Activated naive CD4-positive, alpha-beta T cell treated with anti-CD3 and anti-CD28 coated beads for 36 hours (primary cell): ENCODE measurements around the gene CIAO2A. TPM values are rescaled to one million over a fixed set of nuclear protein-coding genes. Genes with fewer than 3 reads are reported as not detected.
A peak's percentile ranks its signal among the peaks of the same experiment; 100 is the strongest.
"Not testable (repeated sequence)": the region's sequence is repeated elsewhere in the genome, so short reads cannot be mapped to it uniquely, and the experiment has no call there.

ENCODE experiments used
- CTCF ChIA-PET: fragments of 350-600 bp; sonication (Branson Sonifier 250); formaldehyde crosslinking; loops from one replicate; lab custom pipeline; 2021; ENCODE audit warnings: antibody characterized with exemption; lab: Charles Lee
- DNase-seq: peaks from one replicate; pipeline ENCODE4 v3.0.0-alpha.2; 2020
- H3K27ac Mint-ChIP-seq: one replicate; pipeline ENCODE4 v1.8.0; 2021; ENCODE audit warnings: mild to moderate bottlenecking, mixed read lengths
- H3K27me3 Mint-ChIP-seq: one replicate; pipeline ENCODE4 v1.8.0; 2021; ENCODE audit warnings: low read depth, mixed read lengths
- H3K36me3 Mint-ChIP-seq: one replicate; pipeline ENCODE4 v1.8.0; 2021; ENCODE audit warnings: low read depth, mixed read lengths
- H3K4me1 Mint-ChIP-seq: one replicate; pipeline ENCODE4 v1.8.0; 2021; ENCODE audit warnings: low read depth, mixed read lengths
- H3K4me3 Mint-ChIP-seq: one replicate; pipeline ENCODE4 v1.8.0; 2021; ENCODE audit warnings: mild to moderate bottlenecking, moderate library complexity, mixed read lengths
- H3K9me3 Mint-ChIP-seq: one replicate; pipeline ENCODE4 v1.8.0; 2021; ENCODE audit warnings: mixed read lengths
- intact Hi-C: fragments of 100-400 bp; cut with micrococcal nuclease; formaldehyde crosslinking; loops from one replicate; pipeline ENCODE4 v1.15.1; 2023
- total RNA-seq, 2 experiments: library from RNA; stranded (reverse); gene quantifications; one replicate each; pipeline ENCODE4 v1.2.3, GENCODE V29; 2021

Gene CIAO2A
- total RNA-seq, 2 experiments from 2014 or later, result 105 TPM

DNA sequence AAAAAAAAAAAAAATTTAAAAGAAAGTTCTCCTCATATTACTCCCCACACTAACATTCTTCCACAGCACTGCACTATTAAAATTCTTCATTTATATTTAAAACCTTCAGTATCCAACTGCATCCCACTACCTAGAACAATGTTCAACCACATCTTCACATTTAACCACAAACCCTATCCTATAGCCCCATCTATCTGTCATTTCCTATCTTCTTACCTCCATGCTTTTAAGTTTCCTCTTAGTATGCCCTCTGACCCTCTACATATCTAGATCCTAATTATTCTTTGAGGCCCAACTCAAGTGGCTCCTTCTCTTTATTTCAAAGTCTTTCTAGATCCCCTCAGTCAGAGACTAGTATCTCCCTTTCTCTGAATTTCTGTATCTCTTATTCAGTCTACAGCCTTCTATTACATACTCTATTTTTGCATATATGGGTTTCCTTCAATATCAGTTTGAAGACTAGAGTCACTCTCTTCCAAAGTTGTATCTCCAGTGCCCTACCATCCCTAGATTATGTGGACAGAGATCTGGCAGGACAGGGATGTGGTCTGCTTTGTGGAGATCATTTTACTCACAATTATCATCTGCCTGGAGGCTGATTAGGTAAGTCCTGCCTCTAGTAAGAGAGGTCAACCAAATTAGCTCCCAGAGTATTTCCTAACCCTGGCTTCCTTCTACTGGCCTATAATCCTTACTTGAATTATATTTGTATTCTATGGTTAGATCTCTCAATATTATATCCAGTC, 1.4 kb downstream of the CIAO2A start:
- peaks cover 50% of the 10 kb centered on the region for H3K4me1 Mint-ChIP-seq
- H3K4me3 Mint-ChIP-seq, result peak overlapping the region; percentile 98
- H3K36me3 Mint-ChIP-seq, result peaks cover 24% of the 10 kb centered on the region
- peak overlapping the region; percentile 97 for H3K27ac Mint-ChIP-seq
- CTCF ChIA-PET, result interaction anchor here (0.9 to 2.5 kb wide), 3 partner anchors 20 to 492 kb away, joined by 3 to 10 read pairs (median 3); no protein-coding TSS in a partner anchor
- intact Hi-C loops, result loop anchor here (5.0 to 10.0 kb wide), 2 partner anchors 263 to 800 kb away; partner anchors contain the start of gene CSNK1G1
- H3K27me3 Mint-ChIP-seq, result no peaks in the 10 kb centered on the region
- DNase-seq, result no peak
- H3K9me3 Mint-ChIP-seq, result no peaks in the 10 kb centered on the region

DNA sequence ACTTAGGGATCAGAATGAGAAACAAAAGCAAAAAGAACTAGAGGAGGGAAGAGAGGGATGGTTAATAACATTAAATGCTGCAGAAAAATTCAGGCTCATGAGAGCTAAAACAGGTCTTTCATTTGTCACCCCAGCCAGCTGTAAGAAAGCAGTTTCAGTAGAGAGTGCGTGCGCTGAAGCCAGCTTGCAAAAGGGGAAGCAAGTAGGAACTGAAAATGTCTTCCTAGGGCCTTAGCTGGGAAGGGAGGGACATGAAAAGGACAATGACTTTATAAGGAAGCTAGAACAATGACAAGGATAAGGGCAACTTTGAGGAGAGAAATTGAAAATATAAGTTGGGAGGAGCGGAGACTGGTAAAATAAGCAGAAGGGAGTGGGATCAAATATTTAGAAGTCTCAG, 3.1 kb downstream of the CIAO2A start:
- DNase-seq, result no peak
- Mint-ChIP-seq H3K4me1 (peaks cover 40% of the 10 kb centered on the region), H3K36me3 (peaks cover 27% of the 10 kb centered on the region), H3K27me3 (no peaks in the 10 kb centered on the region), H3K9me3 (no peaks in the 10 kb centered on the region), H3K4me3 (no peak overlapping the region), H3K27ac (no peak overlapping the region)
- CTCF ChIA-PET, result interaction anchor here (1.4 kb wide), 1 partner anchor 23 kb away, joined by 3 read pairs; no protein-coding TSS in a partner anchor
- intact Hi-C loops, result loop anchor here (5.0 to 10.0 kb wide), 2 partner anchors 264 to 802 kb away; partner anchors contain the start of gene CSNK1G1

DNA sequence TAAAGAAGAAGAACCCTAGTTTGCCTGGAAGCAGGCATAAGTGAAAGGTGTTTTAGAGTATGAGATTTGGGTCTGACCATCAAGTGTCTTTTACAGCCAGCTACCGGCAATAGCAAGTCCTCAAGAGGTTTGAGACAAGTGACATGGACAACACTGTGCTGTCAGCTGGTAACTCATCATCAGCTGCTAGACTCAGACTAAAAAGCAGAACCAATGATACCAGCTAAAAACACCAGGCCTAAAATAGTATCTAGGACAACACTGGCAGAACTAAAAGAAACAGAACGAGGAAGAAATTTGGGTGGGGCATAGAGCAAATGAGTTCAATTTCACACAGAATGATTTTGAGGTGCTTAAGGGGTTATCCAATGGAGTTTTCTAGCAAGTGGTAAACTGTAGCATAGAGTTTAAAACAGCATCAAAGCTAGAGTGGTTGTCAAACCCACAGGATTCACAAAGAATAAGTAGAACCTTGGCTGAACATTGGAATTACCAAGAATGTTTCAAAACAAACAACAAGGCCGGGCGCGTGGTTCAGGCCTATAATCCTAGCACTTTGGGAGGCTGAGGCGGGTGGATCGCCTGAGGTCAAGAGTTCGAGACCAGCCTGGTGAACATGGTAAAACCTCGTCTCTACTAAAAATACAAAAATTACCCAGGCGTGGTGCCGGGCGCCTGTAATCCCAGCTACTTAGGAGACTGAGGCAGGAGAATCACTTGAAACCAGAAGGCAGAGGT, 3.9 kb downstream of the CIAO2A start:
- no peaks in the 10 kb centered on the region for H3K27me3 Mint-ChIP-seq
- H3K36me3 Mint-ChIP-seq, result peaks cover 28% of the 10 kb centered on the region
- intact Hi-C loops, result loop anchor here (5.0 to 10.0 kb wide), 2 partner anchors 265 to 803 kb away; partner anchors contain the start of gene CSNK1G1
- DNase-seq, result no peak
- CTCF ChIA-PET, result interaction anchor here (0.6 kb wide), 1 partner anchor 480 kb away, joined by 3 read pairs; no protein-coding TSS in a partner anchor
- peaks cover 32% of the 10 kb centered on the region for H3K4me1 Mint-ChIP-seq
- H3K9me3 Mint-ChIP-seq, result no peaks in the 10 kb centered on the region
- H3K4me3 Mint-ChIP-seq, result no peak overlapping the region
- no peak overlapping the region for H3K27ac Mint-ChIP-seq

DNA sequence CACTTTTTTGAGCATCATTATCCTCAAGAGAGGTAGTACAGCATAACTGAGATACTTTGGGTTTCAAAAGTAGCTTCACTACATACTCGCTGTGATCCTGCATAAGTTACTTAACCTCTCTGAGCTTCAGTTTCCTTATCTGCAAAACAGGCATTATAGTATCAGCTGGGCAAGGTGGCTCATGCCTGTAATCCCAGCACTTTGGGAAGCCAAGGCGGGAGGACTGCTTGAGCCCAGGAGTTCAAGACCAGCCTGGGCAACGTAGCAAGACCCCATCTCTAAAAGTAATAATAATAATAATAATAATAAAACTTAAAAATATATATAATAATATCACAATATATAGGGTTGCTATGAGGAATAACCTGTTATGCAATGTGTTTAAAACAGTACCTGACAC, 10.9 kb downstream of the CIAO2A start:
- H3K4me3 Mint-ChIP-seq, result no peak overlapping the region
- H3K9me3 Mint-ChIP-seq, result no peaks in the 10 kb centered on the region
- no peaks in the 10 kb centered on the region for H3K27me3 Mint-ChIP-seq
- CTCF ChIA-PET, result no interaction called here
- no peak for DNase-seq
- peaks cover 16% of the 10 kb centered on the region for H3K36me3 Mint-ChIP-seq
- no peak overlapping the region for H3K27ac Mint-ChIP-seq
- H3K4me1 Mint-ChIP-seq, result no peaks in the 10 kb centered on the region
- intact Hi-C loops, result no loop called here

DNA sequence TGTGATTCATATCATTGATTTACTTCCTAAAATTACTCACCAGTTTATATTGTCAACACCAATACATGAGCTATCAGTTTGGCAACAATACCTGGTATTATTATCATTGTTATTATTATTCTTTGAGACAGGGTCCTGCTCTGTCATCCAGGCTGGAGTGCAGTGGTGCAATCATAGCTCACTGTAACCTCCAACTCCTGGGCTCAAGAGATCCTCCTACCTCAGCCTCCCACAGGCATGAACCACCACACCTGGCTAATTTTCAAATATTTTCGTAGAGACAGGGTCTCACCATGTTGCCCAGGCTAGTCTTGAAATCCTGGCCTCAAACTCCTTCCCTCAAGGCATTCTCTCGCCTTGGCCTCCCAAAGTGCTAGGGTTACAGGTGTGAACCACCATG, 20.1 kb downstream of the CIAO2A start:
- H3K27ac Mint-ChIP-seq, H3K9me3 Mint-ChIP-seq, intact Hi-C loops, CTCF ChIA-PET, H3K27me3 Mint-ChIP-seq, H3K4me1 Mint-ChIP-seq, H3K4me3 Mint-ChIP-seq, DNase-seq: not testable (repeated sequence)
- H3K36me3 Mint-ChIP-seq, result peaks cover 12% of the 10 kb centered on the region

DNA sequence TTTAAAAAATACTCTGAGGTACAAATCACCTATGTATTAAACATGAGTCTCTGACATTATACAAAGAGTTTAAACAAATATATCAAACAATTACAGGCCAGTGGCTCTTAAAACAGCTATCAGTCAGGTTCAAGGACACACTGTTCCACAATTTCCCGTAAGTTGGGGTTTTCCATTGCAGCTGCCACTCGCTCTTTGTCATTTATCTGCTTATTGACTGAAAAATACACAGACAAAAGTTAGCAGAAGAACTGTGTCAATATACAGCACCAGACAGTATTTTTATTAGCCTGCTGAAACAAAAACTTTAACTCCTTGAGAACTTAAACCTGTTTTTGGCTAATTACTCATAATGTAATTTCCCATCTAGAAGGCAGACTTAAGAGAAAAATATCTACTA, 20.8 kb downstream of the CIAO2A start:
- intact Hi-C loops, result no loop called here
- H3K9me3 Mint-ChIP-seq, result no peaks in the 10 kb centered on the region

DNA sequence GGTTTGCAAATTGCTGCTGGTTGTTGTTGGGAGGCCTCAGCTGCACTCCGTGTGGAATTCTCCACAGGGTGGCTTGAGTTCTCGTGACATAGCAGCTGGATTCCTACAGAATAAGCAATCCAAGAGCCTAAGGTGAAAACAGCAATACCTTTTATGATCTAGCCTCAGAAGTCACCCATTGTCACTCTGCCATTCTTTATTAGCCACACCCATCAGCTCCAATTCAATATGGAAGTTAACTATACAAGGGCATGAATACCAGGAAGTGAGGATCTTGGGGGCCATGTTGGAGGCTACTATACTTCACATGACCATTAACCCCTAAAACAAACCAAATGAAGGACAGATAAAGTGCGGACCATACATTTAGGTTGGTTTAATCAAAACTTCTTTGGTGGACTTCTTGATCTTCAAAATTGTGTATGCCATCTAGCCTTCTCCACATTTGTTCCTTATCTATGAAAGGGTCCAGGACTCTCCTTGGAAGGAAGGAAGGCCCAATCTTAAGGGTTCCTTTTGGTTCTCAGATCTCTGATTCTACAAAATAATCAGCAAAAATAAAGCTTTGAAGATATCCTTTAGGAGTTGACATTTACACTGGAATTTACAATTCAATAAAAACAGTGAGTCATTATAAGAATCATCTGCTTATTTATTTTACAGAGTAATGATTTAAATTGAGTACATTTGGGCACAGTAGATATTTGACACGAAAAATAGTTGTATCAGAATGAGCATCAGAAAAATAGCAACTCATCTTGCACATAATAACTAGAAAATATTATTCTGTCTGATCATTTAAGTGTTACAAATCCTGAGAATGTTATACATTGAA, 21.5 kb downstream of the CIAO2A start:
- Mint-ChIP-seq H3K36me3 (peaks cover 9% of the 10 kb centered on the region), H3K9me3 (no peaks in the 10 kb centered on the region), H3K27ac (no peak overlapping the region), H3K4me1 (peaks cover 5% of the 10 kb centered on the region), H3K4me3 (no peak overlapping the region), H3K27me3 (no peaks in the 10 kb centered on the region)
- intact Hi-C loops, result no loop called here
- CTCF ChIA-PET, result interaction anchor here (0.7 to 2.3 kb wide), 7 partner anchors 16 to 127 kb away, joined by 3 to 5 read pairs (median 3); partner anchors contain the start of genes CIAO2A and DAPK2
- DNase-seq, result no peak

More for the DNA sequence above, 20.8 kb downstream of the CIAO2A start:
- no peak for DNase-seq
- CTCF ChIA-PET, result interaction anchor here (0.7 to 2.3 kb wide), 2 partner anchors 26 to 66 kb away, joined by 3 to 5 read pairs; partner anchors contain the start of gene DAPK2
- peaks cover 12% of the 10 kb centered on the region for H3K36me3 Mint-ChIP-seq
- no peak overlapping the region for H3K4me3 Mint-ChIP-seq
- H3K4me1 Mint-ChIP-seq, result peaks cover 3% of the 10 kb centered on the region
- no peaks in the 10 kb centered on the region for H3K27me3 Mint-ChIP-seq
- H3K27ac Mint-ChIP-seq, result no peak overlapping the region

DNA sequence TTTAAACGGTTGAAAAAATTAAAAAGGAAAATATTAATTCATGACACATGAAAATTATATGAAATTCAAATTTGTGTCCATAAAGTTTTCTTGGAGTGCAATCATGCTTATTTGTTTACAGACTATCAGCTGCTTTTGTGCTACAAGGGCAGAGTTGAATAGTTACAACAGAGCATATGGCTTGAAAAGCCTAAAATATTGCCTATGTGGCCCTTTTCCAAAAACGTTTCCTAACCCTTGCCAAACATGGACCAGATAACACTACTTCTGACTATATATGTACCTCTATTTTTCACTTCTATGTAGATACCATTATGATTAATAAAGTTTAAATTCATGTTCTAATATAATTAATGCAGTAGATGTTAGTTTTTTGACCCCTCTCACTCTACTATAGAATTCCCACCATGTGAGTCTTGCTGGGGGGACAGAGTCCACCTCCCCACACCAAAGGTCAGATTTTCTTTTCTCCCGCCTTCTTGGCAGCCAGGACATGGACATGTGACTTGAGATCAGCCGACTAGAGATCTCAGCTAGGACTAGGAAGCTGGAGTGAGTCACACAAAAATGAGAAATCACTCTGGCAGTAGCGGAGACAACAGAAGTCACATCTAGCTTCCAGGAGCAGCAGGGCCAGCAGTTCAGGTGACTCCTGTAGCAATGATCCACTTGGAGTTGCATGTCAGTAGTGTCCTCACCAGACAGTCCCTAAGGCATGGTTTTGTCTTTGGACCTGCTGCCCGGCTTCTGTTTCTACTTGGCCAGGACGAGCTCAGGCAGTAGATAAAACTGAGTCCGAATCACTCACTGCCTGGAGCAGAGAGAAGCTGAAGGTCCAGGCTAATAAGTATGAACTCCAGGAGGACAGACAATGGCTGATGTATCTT, 22.4 kb downstream of the CIAO2A start:
- Mint-ChIP-seq H3K27me3 (no peaks in the 10 kb centered on the region), H3K27ac (no peak overlapping the region), H3K4me3 (no peak overlapping the region), H3K9me3 (no peaks in the 10 kb centered on the region), H3K36me3 (peaks cover 9% of the 10 kb centered on the region), H3K4me1 (peaks cover 5% of the 10 kb centered on the region)
- intact Hi-C loops, result no loop called here
- DNase-seq, result no peak
- CTCF ChIA-PET, result interaction anchor here (0.7 to 4.6 kb wide), 9 partner anchors 17 to 319 kb away, joined by 3 to 24 read pairs (median 3); partner anchors contain the start of genes CIAO2A and DAPK2

DNA sequence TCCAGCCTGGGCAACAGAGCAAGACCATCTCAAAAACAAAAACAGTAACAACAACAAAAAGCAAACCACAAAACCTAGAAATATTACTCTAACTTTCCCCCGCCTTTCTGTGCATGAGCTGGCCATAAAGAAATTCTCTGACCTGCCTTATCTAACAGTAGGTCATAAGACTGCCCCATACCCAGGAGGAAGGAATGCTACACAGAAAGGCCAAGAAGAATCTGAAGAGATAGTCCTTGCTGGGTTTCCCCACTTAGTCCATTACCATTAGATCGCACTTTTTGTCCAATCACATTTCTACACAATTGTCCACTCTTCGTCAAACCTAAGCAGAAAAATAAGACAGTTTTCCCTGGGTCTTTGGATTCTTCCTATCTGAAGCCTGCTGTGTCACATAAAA, 23.5 kb downstream of the CIAO2A start:
- Mint-ChIP-seq H3K27ac (no peak overlapping the region), H3K9me3 (no peaks in the 10 kb centered on the region), H3K4me1 (peaks cover 5% of the 10 kb centered on the region), H3K27me3 (no peaks in the 10 kb centered on the region), H3K4me3 (no peak overlapping the region), H3K36me3 (peaks cover 8% of the 10 kb centered on the region)
- no peak for DNase-seq
- CTCF ChIA-PET, result interaction anchor here (0.6 to 5.1 kb wide), 6 partner anchors 21 to 603 kb away, joined by 3 to 49 read pairs (median 13); partner anchors contain the start of gene CIAO2A
- intact Hi-C loops, result no loop called here

DNA sequence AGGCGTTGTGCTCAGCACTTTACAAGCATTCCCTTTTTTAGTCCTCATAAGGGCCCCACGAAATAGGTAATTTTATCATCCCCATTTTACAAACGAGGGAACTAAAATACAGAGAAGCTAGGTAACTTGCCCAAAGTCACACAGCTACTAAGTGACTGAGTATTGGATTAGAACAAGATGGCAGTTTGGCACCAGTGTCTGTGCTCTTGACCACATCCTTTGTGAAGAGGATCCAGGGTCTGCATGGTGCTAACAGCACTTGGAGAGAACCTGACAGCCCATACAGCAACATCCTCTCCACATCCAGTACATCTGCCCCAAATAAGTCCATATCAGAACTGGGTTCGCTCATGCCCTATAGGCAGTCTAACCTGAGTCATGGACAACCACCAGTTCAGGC, 25.5 kb downstream of the CIAO2A start:
- H3K36me3 Mint-ChIP-seq, result peaks cover 5% of the 10 kb centered on the region
- intact Hi-C loops, result loop anchor here (5.0 kb wide), 1 partner anchor 601 kb away; no protein-coding TSS in a partner anchor
- peaks cover 5% of the 10 kb centered on the region for H3K4me1 Mint-ChIP-seq

More for the DNA sequence above, 25.5 kb downstream of the CIAO2A start:
- Mint-ChIP-seq H3K27ac (no peak overlapping the region), H3K4me3 (no peak overlapping the region), H3K9me3 (no peaks in the 10 kb centered on the region), H3K27me3 (no peaks in the 10 kb centered on the region)
- CTCF ChIA-PET, result interaction anchor here (0.6 to 5.1 kb wide), 30 partner anchors 9 to 558 kb away, joined by 3 to 49 read pairs (median 4); no protein-coding TSS in a partner anchor
- no peak for DNase-seq
